Stimulated activated CD4-positive, alpha-beta T cell treated with anti-CD3 and anti-CD28 coated beads, Interleukin-2, amount 100 ng/mL, for 24 hours (primary cell): ENCODE measurements around the gene ITGB6.
A peak's percentile ranks its signal among the peaks of the same experiment; 100 is the strongest.

Experiments used
- DNase-seq, 2 donors: peaks; one replicate each; pipeline ENCODE4 v3.0.0-alpha.2; 2020

Gene ITGB6

GRCh38 chr2:160085662-160086061 is 114.4 kb downstream of the ITGB6 start:
- DNase-seq: no peak

GRCh38 chr2:160077912-160078810 is 121.9 kb downstream of the ITGB6 start:
- DNase-seq: no peak

DNA sequence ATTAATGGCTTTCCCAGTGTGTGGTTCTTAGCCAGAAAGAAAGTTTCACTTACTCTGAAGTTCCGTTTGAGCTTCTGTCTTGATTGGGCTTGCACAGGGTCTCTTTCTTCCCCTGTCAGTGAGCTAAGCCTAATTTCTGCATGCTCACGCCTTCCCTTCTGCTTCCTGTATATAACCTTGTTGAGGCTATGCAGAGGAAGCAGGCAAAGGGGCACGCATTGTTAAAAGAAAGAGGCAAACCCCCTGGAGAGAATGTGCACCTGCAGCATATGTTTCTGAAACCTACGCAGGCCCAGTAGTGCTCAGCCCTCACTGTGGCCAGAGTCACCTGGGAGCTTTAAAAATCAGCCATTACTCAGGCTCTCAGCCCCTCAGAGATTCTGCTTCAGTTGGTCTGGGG is 123.2 kb downstream of the ITGB6 start:
- DNase-seq: no peak

DNA sequence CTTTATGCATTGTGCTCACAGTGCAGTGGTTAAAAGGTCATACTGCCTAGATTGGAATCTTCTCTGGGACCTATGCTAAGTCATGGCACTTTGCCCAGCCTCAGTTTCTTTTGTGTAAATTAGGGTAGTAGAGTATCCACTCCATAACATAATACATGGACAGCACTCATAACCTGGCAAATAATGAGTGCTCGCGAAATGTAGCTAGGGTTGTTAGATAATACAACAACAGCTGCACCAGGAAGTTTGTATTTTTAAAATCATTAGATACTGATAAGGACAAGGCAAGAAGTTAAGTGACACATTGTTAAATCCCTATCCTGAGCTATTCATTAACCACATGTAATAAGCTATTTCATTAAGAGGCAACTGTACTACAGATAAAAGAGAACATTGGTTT is 123.8 kb downstream of the ITGB6 start:
- DNase-seq: no peak

GRCh38 chr2:160075171-160075570 is 124.9 kb downstream of the ITGB6 start:
- DNase-seq: no peak

- DNase-seq: no peak
Measured at GRCh38 chr2:160073284-160073888, 126.7 kb downstream of the ITGB6 start.

DNA sequence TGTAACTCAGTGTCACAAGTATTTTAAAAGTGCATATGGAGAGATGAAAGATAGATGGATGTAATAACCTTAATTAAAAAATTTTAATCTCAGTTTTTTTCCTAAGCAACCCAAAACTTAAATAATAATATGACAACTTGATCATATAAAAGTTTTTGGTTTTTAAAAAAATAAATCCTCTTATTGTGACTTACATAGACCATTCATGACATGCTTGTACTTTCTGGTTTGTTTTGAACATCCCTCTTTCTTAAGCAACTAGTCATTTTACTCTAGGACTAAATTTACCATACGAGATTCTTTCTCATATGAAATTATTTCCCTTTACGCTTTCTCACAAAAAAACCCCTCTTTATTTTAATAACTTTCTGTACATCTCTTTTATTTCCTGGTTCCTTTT is 131.2 kb downstream of the ITGB6 start:
- no peak for DNase-seq

DNA sequence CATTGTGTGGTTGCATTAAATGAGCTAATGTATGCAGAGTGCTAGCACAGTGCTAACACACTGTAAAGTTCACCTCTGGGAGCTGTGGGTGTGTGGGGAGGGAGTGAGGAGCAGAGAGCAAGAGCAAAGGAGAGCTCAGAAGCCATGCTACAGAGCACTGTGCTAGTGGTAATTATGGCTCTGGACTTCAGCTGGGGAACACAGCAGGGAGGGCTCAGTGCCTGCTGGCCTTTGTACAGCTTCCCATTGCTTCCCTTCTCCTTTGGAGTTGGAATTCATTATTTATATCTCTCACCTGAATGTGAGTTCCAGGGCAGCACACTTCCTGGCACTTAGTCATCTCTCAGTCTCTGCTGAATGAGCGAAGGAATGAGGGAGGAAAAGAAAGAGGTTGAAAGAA is 135.2 kb downstream of the ITGB6 start:
- DNase-seq: no peak

DNA sequence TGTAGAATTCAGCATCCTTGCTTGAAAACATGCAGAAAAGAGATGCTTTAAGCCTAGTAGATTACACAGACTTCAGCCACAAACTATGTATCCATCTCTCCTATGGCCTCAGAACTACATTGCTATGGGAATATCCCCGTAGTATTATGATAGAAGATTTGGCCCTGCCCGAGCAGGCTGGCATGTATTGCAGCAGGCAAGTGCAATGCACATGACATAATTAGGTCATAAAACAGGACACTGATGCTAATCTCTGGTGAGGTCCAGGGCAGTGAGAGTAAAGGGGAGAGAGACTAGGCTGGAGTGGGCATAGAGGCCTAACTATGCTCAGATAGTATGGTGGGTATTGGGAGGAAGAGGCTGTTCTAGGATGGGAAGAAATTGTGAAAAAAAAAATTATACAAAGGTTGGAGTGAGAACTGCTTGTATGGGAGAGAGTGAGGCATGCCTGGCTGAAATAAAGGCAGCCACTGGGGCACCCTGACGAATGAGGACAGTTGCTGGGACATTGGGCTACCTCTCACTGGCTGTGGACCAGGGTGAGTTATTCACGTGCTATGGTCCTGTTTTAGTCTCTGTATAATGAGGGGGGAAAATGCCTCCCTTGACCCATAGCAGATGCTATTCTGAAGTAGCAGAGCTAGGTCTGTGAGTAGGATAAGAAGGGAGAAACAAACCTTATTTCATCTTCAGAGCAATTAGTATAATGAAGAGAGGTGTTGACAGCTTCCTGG is 136.0 kb downstream of the ITGB6 start:
- DNase-seq: no peak

GRCh38 chr2:160063271-160063670 is 136.8 kb downstream of the ITGB6 start:
- DNase-seq: no peak

- peak in 1 of 2 donors; percentile 22 for DNase-seq
Measured at GRCh38 chr2:160062292-160063005, 137.6 kb downstream of the ITGB6 start, which contains the start of gene PLA2R1. TSS of gene PLA2R1 (minus strand) at chr2:160062615. CDS start at chr2:160062403, 212 bp downstream.

DNA sequence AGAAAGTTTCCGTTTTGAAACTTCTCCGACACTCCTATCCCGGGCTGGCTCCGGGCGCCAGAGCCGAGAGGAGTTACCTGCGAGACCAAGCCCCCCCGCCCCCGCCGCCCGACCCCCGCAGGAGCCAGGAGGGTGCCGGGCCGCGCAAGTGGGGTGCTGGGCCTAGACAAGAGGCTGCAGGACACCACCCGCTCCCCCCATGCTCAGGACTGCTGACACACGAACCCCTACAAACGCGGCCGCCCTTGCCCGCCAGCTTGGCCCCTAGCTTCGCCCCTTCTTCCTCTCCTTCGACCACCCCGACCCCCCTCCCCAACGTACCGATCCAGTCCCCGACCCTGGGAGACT is 138.2 kb downstream of the ITGB6 start:
- DNase-seq: peak in 1 of 2 donors; percentile 1

- DNase-seq: no peak
Measured at GRCh38 chr2:160061533-160061932, 138.5 kb downstream of the ITGB6 start.

DNA sequence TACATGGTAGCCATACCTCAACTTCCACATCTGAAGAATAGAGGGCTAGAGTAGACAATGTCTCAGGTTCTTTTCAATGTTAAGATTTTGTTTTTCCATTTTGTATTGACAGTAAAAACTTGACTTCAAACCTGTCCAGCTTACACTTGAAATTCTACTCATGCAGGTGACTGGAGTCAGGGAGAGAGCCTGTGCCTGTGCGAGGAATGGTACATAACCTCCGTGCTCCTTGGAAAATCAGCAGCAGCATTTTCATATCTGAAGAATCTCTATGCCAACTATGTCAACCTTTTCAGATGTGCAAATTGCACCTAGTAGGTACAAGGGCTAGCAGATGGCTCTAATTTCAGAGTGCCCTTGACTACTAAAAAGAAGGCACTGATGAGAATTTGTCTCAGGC is 139.8 kb downstream of the ITGB6 start:
- no peak for DNase-seq

- no peak for DNase-seq
Measured at GRCh38 chr2:160057356-160057755, 142.7 kb downstream of the ITGB6 start.

GRCh38 chr2:160055726-160056108 is 144.4 kb downstream of the ITGB6 start:
- no peak for DNase-seq

DNA sequence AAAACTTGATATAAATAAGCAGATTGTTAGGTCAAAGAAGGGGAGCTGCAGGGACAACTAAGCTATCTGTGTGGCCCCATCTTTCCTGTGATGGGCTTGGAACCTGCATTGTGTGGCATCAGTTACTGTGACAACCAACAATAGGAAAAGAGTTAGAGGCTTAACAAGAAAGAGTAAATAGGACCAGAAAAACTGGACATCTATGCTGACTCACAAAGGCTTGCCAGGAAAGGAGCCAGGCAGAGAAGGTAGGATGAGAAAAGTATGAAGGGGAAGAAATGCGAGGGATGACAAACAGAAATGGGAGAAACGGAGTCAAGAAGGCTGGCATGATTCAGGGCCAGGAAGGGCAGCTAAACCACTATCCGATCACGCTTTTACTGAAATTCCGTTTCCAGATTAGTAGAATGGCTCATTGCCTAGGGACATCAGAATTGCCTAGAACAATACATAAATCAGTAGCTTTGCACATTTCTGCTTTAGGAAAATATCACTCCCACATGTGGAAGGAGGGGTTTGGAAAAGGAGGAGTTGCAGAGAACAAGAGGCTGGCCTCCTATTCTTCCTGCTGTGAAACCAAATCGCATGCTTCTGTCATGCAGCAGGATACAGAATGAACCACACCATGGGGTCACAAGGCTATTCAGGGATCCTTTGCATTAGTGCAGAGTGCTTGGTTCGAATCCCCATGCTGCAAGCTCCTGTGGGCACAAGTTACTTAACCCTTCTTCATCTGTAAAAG is 144.9 kb downstream of the ITGB6 start:
- no peak for DNase-seq

GRCh38 chr2:160053946-160054345 is 146.1 kb downstream of the ITGB6 start:
- no peak for DNase-seq

DNA sequence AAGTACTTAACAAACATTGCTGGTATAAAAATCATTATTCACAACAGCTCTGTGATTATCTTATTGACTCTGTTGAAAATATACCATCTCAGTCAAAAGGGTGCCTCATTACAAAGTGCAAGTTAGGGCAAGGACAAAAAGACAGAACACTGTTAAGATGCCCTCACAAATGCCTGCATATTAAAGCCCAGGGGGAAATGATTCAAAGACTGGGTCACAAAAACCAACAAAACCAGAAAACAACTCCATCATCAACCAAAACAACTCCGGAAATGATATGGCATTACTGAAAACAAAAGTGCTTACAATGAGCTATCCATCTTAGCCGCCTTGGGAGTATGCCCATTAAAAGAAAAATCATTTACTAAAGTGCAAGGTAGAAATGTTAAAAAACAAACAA is 147.5 kb downstream of the ITGB6 start:
- DNase-seq: no peak

DNA sequence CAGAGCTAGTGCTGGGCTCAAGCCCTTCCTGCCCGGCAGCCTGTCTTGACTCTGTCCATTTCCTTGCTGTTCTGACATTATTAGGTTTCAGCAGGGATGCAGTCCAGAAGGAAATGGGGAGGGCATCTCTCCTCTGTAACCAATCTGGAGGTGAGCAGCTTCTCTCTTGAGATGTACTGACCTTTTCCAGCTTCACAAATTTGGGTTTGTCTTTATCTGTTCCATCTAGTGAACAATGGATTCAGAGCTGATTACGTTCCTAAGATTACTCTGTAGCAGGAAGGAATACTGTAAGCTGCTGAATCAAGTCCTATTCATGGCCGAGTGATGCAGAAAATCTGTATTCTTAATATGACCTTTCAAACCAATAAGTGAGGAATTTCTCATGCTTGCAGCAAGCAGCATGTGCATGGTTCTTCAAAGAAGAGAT is 148.7 kb downstream of the ITGB6 start:
- DNase-seq: no peak

DNA sequence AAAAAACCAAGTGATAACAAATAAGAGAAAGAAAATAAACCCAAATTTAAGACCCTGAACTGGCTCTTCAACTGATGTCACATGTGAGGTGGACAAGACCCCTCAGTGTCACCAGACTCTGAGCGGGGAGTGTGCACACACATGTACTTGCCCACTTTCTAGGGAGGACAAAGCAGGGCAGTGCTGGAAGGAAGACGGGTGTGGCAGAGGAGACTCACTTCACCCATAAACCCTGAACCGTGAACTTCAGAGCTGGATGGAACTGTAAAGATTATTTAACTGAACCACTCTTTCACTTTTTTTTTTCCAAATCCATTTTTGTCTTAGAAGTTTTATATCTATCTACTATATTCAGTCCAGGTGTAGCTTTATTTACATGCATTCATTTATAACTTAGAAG is 149.9 kb downstream of the ITGB6 start:
- DNase-seq: no peak
